ENCODE results near the gene GRB10.
A peak's percentile ranks its signal among the peaks of the same experiment; 100 is the strongest.

Gene GRB10

GRCh38 chr7:50782375-50783208, at the start of gene GRB10:
Gene GRB10 (minus strand): TSS chr7:50782896. CDS start chr7:50732322, 50,574 bp downstream.
- DNase-seq (ENCODE audit: low read depth) = no peak

GRCh38 chr7:50828801-50829200, 46.1 kb upstream of the GRB10 start:
- DNase-seq (ENCODE audit: low read depth) = no peak

- no peak for DNase-seq (ENCODE audit: low read depth)
These were observed 45.4 kb upstream of the GRB10 start for GRCh38 chr7:50828116-50828515.

- DNase-seq (ENCODE audit: low read depth) = no peak
These were observed 44.6 kb upstream of the GRB10 start for GRCh38 chr7:50827281-50827680.

- peak; percentile 16 for DNase-seq (ENCODE audit: low read depth)
These were observed 43.9 kb upstream of the GRB10 start for GRCh38 chr7:50826371-50827172.

- DNase-seq (ENCODE audit: low read depth) = no peak
These were observed 42.8 kb upstream of the GRB10 start for GRCh38 chr7:50825465-50825864.

GRCh38 chr7:50824882-50825281, 42.2 kb upstream of the GRB10 start:
- DNase-seq (ENCODE audit: low read depth) = no peak

- no peak for DNase-seq (ENCODE audit: low read depth)
These were observed 40.0 kb upstream of the GRB10 start for GRCh38 chr7:50822706-50823105.

GRCh38 chr7:50822110-50822509, 39.4 kb upstream of the GRB10 start:
- no peak for DNase-seq (ENCODE audit: low read depth)

- DNase-seq (ENCODE audit: low read depth) = no peak
These were observed 38.8 kb upstream of the GRB10 start for GRCh38 chr7:50821457-50822008.

- DNase-seq (ENCODE audit: low read depth) = no peak
These were observed 35.6 kb upstream of the GRB10 start for GRCh38 chr7:50818324-50818723.

GRCh38 chr7:50817561-50817960, 34.9 kb upstream of the GRB10 start:
- DNase-seq (ENCODE audit: low read depth) = no peak

- no peak for DNase-seq (ENCODE audit: low read depth)
These were observed 32.4 kb upstream of the GRB10 start for GRCh38 chr7:50815138-50815537.

- DNase-seq (ENCODE audit: low read depth) = no peak
These were observed 31.5 kb upstream of the GRB10 start for GRCh38 chr7:50814166-50814565.

GRCh38 chr7:50812841-50813475, 30.3 kb upstream of the GRB10 start:
- DNase-seq (ENCODE audit: low read depth) = no peak

GRCh38 chr7:50812094-50812493, 29.4 kb upstream of the GRB10 start:
- DNase-seq (ENCODE audit: low read depth) = no peak

- DNase-seq (ENCODE audit: low read depth) = no peak
These were observed 25.7 kb upstream of the GRB10 start for GRCh38 chr7:50808282-50808888.

GRCh38 chr7:50807026-50807730, 24.5 kb upstream of the GRB10 start:
- DNase-seq (ENCODE audit: low read depth) = no peak

GRCh38 chr7:50806143-50806542, 23.4 kb upstream of the GRB10 start:
- DNase-seq (ENCODE audit: low read depth) = no peak

GRCh38 chr7:50805447-50806125, 22.9 kb upstream of the GRB10 start:
- DNase-seq (ENCODE audit: low read depth) = no peak

All from activated T-cell treated with anti-CD3 and anti-CD28 coated beads for 24 hours (primary cell).